Fibroblast of lung (primary cell): Measurements from ENCODE around the gene LMNTD2.

Experiments
- CTCF ChIP-seq, 2 donors: IDR thresholded peaks in 1 of 2; conservative IDR thresholded peaks in 1 of 2; 1 replicate in 1 of 2; 2 replicates in 1 of 2; pipeline ENCODE4 v1.5.1; 2011 to 2012; ENCODE audit warnings: low read length in 2 of 2, control low read depth in 1 of 2, inconsistent platforms in 1 of 2, low read depth in 1 of 2, mild to moderate bottlenecking in 1 of 2
- EZH2 ChIP-seq: IDR thresholded peaks from 2 replicates; pipeline ENCODE4 v1.5.1; 2012; ENCODE audit warnings: low read length, control low read depth, mild to moderate bottlenecking; ENCODE audit errors: missing control alignments

GRCh38 chr11:541433-541885 lies 19.1 kb downstream of the LMNTD2 start:
- no peak for TF ChIP-seq CTCF (conservative IDR thresholded peaks at IDR 0.05 in 1 of 2, IDR thresholded peaks at IDR 0.05 in 1 of 2; ENCODE audit: low read depth in 1 of 2, low read length in 2 of 2)
- TF ChIP-seq EZH2, result no peak
